ENCODE results near the gene OTOGL. TPM values are rescaled to one million over a fixed set of nuclear protein-coding genes. Genes with fewer than 3 reads are reported as not detected.

The OTOGL gene
- total RNA-seq: under 1 TPM; 0.15 to 0.71 TPM
- under 1 TPM; 0.09 to 0.28 TPM for polyA plus RNA-seq
- long read RNA-seq, donor 1: 0 reads
- long read RNA-seq, donor 2: 0 reads
- long read RNA-seq, donor 3: 0 reads
- long read RNA-seq, donor 4: 0 reads
- long read RNA-seq, donor 5: 0 reads

DNA sequence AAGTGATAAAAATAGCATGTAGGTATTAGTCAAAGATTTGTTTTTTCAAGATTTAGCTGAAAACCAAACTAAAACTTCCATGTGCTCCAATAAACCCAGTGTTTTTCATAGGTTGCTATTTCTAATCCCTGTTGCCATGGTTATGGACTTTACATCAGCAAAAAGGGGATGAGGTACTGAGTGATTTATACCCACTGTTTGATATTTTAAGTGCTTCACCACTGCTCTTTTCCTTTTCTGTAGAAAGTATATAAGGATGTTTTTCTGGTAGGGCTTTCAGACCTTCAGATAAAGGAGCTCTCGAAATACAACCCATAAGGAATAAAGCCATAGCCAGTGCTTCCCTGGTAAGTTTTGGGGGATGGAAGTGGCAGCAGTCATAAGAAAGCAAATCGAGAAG, at the start of gene OTOGL:
Gene OTOGL (plus strand): TSS at position 279 of the 400 bp plus-strand sequence. CDS start 109,895 bp downstream, outside the sequence.
- TF ChIP-seq, protein P1, sequence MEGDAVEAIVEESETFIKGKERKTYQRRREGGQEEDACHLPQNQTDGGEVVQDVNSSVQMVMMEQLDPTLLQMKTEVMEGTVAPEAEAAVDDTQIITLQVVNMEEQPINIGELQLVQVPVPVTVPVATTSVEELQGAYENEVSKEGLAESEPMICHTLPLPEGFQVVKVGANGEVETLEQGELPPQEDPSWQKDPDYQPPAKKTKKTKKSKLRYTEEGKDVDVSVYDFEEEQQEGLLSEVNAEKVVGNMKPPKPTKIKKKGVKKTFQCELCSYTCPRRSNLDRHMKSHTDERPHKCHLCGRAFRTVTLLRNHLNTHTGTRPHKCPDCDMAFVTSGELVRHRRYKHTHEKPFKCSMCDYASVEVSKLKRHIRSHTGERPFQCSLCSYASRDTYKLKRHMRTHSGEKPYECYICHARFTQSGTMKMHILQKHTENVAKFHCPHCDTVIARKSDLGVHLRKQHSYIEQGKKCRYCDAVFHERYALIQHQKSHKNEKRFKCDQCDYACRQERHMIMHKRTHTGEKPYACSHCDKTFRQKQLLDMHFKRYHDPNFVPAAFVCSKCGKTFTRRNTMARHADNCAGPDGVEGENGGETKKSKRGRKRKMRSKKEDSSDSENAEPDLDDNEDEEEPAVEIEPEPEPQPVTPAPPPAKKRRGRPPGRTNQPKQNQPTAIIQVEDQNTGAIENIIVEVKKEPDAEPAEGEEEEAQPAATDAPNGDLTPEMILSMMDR (IDR thresholded peaks at IDR 0.05; ENCODE audit: control extremely low read depth, extremely low read depth): no peak
- Histone ChIP-seq H3K9ac (ENCODE audit: insufficient read depth in 1 of 2, low read length in 2 of 2) (no peak within 1 kb of the TSS), H3K4me3 (no peak within 1 kb of the TSS), H3K27me3 (ENCODE audit: control insufficient read depth in 3 of 3, insufficient read depth in 3 of 3, low read length in 2 of 3) (no peaks in the 10 kb centered on the region), H3K27ac (ENCODE audit: low read depth in 1 of 2, low read length in 1 of 2) (no peak within 1 kb of the TSS), H3K36me3 (ENCODE audit: control insufficient read depth in 4 of 4, insufficient read depth in 4 of 4, low read length in 4 of 4) (no peaks in the 10 kb centered on the region), H3K9me3 (ENCODE audit: control insufficient read depth in 4 of 4, insufficient read depth in 3 of 4, low read length in 3 of 4) (no peaks in the 10 kb centered on the region), H3K4me1 (ENCODE audit: control insufficient read depth in 5 of 5, insufficient read depth in 5 of 5, low read length in 5 of 5) (no peaks in the 10 kb centered on the region)
- whole genome bisulfite sequencing, 2 donors: 67 to 75% methylated on average over 2 of the region's 2 CpGs
- peak in 2 of 3 donors; percentile 23 to 36 for DNase-seq
- ATAC-seq (ENCODE audit: insufficient read depth, low FRiP score): no peak

DNA sequence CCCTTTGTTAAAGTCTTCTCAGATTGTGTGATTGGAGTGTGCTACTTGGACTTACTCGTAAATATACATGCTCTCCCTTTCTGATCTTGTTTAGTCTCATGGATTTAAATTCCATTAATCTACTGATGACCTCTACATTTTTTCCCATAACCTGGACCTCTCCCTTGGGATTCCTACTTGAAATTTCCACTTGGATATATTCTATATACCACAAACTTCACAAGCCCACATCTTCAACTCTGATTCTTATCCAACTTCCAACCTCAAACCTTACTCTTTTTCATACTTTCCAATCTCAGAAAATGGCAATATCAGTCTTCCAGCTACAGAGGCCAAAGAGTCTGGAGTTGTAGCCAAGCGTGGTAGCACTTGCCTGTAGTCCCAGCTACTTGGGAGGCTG, 49.1 kb upstream of the OTOGL start:
- no peak for ATAC-seq (ENCODE audit: insufficient read depth, low FRiP score)
- TF ChIP-seq, protein P1 (IDR thresholded peaks at IDR 0.05; ENCODE audit: control extremely low read depth, extremely low read depth): no peak
- WGBS, 2 donors: 84 to 92% methylated on average over 2 of the region's 2 CpGs
- Histone ChIP-seq H3K4me3 (no peak overlapping the region), H3K4me1 (ENCODE audit: control insufficient read depth in 5 of 5, insufficient read depth in 5 of 5, low read length in 5 of 5) (peaks cover 0 to 12% (median 2%) of the 10 kb centered on the region in 5 donors), H3K27ac (ENCODE audit: low read depth in 1 of 2, low read length in 1 of 2) (no peak overlapping the region), H3K9me3 (ENCODE audit: control insufficient read depth in 4 of 4, insufficient read depth in 3 of 4, low read length in 3 of 4) (peaks cover 0 to 4% (median 0%) of the 10 kb centered on the region in 4 donors), H3K36me3 (ENCODE audit: control insufficient read depth in 4 of 4, insufficient read depth in 4 of 4, low read length in 4 of 4) (no peaks in the 10 kb centered on the region), H3K9ac (ENCODE audit: insufficient read depth in 1 of 2, low read length in 2 of 2) (no peak overlapping the region), H3K27me3 (ENCODE audit: control insufficient read depth in 3 of 3, insufficient read depth in 3 of 3, low read length in 2 of 3) (no peaks in the 10 kb centered on the region)
- no peak for DNase-seq

GRCh38 chr12:80053051-80053790, 46.1 kb upstream of the OTOGL start:
- H3K27ac ChIP-seq (ENCODE audit: low read depth in 1 of 2, low read length in 1 of 2): no peak overlapping the region
- H3K4me3 ChIP-seq: no peak overlapping the region
- no peaks in the 10 kb centered on the region for H3K36me3 ChIP-seq (ENCODE audit: control insufficient read depth in 4 of 4, insufficient read depth in 4 of 4, low read length in 4 of 4)
- TF ChIP-seq, protein P1 (IDR thresholded peaks at IDR 0.05; ENCODE audit: control extremely low read depth, extremely low read depth): no peak
- no peak overlapping the region for H3K9ac ChIP-seq (ENCODE audit: insufficient read depth in 1 of 2, low read length in 2 of 2)
- no peaks in the 10 kb centered on the region for H3K27me3 ChIP-seq (ENCODE audit: control insufficient read depth in 3 of 3, insufficient read depth in 3 of 3, low read length in 2 of 3)
- peaks cover 0 to 4% (median 0%) of the 10 kb centered on the region in 4 donors for H3K9me3 ChIP-seq (ENCODE audit: control insufficient read depth in 4 of 4, insufficient read depth in 3 of 4, low read length in 3 of 4)
- ATAC-seq (ENCODE audit: insufficient read depth, low FRiP score): peak; percentile 41
- H3K4me1 ChIP-seq (ENCODE audit: control insufficient read depth in 5 of 5, insufficient read depth in 5 of 5, low read length in 5 of 5): peaks cover 0 to 17% (median 2%) of the 10 kb centered on the region in 5 donors
- 55 to 71% methylated on average over 6 of the region's 6 CpGs for WGBS, 2 donors
- peak; percentile 85 to 93 (median 91) for DNase-seq
